H1 (cell line): ENCODE results near the gene MAP9. TPM values are rescaled to one million over a fixed set of nuclear protein-coding genes. Genes with fewer than 3 reads are reported as not detected.

Source experiments
- CTCF ChIA-PET: fragments of 300-600 bp; sonication (Branson Sonifier 250); formaldehyde crosslinking; loops from one replicate; lab custom pipeline; 2021; ENCODE audit not compliant: partially characterized antibody; lab: Charles Lee
- POLR2A ChIA-PET: fragments of 300-600 bp; sonication (Branson Sonifier 250); formaldehyde crosslinking; loops from one replicate; lab custom pipeline; 2021; ENCODE audit warnings: inconsistent platforms; ENCODE audit not compliant: partially characterized antibody; lab: Charles Lee
- DNase-seq, 2 experiments: peaks; one replicate each; pipeline versions ENCODE4 v3.0.0 to v3.0.0-alpha.2; 2010 to 2022; ENCODE audit warnings: low spot score in 2 of 2, low read depth in 1 of 2, mixed read lengths in 1 of 2
- FAIRE-seq: peaks from 2 replicates; lab custom pipeline; 2011; peaks lifted over from hg19 to GRCh38; lab: Jason Lieb, UNC
- H2AFZ ChIP-seq: 2 replicates; pipeline ENCODE4 v1.8.1; 2012; ENCODE audit warnings: low read length, inconsistent platforms
- H2AK5ac ChIP-seq: 2 replicates; pipeline ENCODE4 v1.6.1; 2013; ENCODE audit warnings: low read depth, low read length
- H2BK120ac ChIP-seq: replicated peaks from 2 replicates; pipeline ENCODE3; 2013; ENCODE audit warnings: low read depth, low read length, inconsistent platforms
- H2BK12ac ChIP-seq: 2 replicates; pipeline ENCODE4 v1.6.1; 2013; ENCODE audit warnings: low read depth, low read length
- H2BK15ac ChIP-seq: 2 replicates; pipeline ENCODE4 v1.6.1; 2013; ENCODE audit warnings: low read length
- H2BK20ac ChIP-seq: 2 replicates; pipeline ENCODE4 v1.6.1; 2013; ENCODE audit warnings: low read length
- H2BK5ac ChIP-seq: 2 replicates; pipeline ENCODE4 v1.6.1; 2013; ENCODE audit warnings: low read depth, low read length
- H3K14ac ChIP-seq: 2 replicates; pipeline ENCODE4 v1.6.1; 2013; ENCODE audit warnings: inconsistent platforms; ENCODE audit not compliant: insufficient read length
- H3K18ac ChIP-seq: 2 replicates; pipeline ENCODE4 v1.6.1; 2013; ENCODE audit warnings: low read length; ENCODE audit errors: extremely low read depth
- H3K23ac ChIP-seq: 2 replicates; pipeline ENCODE4 v1.6.1; 2013; ENCODE audit warnings: inconsistent platforms; ENCODE audit not compliant: insufficient read length
- H3K23me2 ChIP-seq: 2 replicates; pipeline ENCODE4 v1.6.1; 2013; ENCODE audit warnings: low read depth, low read length
- H3K27ac ChIP-seq: 2 replicates; pipeline ENCODE4 v1.6.1; 2011; ENCODE audit warnings: low read depth, low read length, inconsistent platforms
- H3K27me3 ChIP-seq, 4 experiments: replicated peaks in 1 of 4; 1 replicate in 1 of 4; 2 replicates in 3 of 4; pipeline versions ENCODE4 v1.6.1 to v1.8.1; 2011 to 2013; ENCODE audit warnings: low read length in 3 of 4, mild to moderate bottlenecking in 3 of 4, inconsistent platforms in 2 of 4, mixed read lengths in 2 of 4, moderate library complexity in 1 of 4; ENCODE audit not compliant: control insufficient read depth in 3 of 4, insufficient read depth in 3 of 4; ENCODE audit errors: extremely low read depth in 1 of 4
- H3K36me3 ChIP-seq, 4 experiments: 2 replicates each; pipeline versions ENCODE4 v1.6.1 to v1.8.1; 2011 to 2013; ENCODE audit warnings: mild to moderate bottlenecking in 4 of 4, low read length in 3 of 4, moderate library complexity in 2 of 4, control low read depth in 1 of 4, inconsistent platforms in 1 of 4; ENCODE audit not compliant: insufficient read depth in 4 of 4, control insufficient read depth in 2 of 4
- H3K4ac ChIP-seq: replicated peaks from 2 replicates; pipeline ENCODE3; 2013; ENCODE audit warnings: low read length, low read depth, mixed read lengths, inconsistent platforms; ENCODE audit not compliant: insufficient read length
- H3K4me1 ChIP-seq, 4 experiments: replicated peaks in 1 of 4; 1 replicate in 1 of 4; 2 replicates in 3 of 4; pipeline versions ENCODE4 v1.6.1 to v1.8.1; 2011 to 2013; ENCODE audit warnings: low read length in 3 of 4, inconsistent platforms in 2 of 4, mixed read lengths in 1 of 4; ENCODE audit not compliant: insufficient read depth in 4 of 4, control insufficient read depth in 3 of 4
- H3K4me2 ChIP-seq, 2 experiments: 2 replicates each; pipeline versions ENCODE4 v1.6.1 to v1.8.1; 2011 to 2013; ENCODE audit warnings: low read depth in 2 of 2, low read length in 2 of 2, control low read depth in 1 of 2, inconsistent platforms in 1 of 2, mild to moderate bottlenecking in 1 of 2; ENCODE audit not compliant: insufficient read depth in 1 of 2
- H3K4me3 ChIP-seq, 4 experiments: fragments of 200-600, 300-600 bp in 1 of 4; sonication (generic), shearing (Covaris generic), sonication (Bioruptor Twin) in 1 of 4; 2 replicates each; pipeline versions ENCODE4 v1.5.1 to v1.8.1; 2011 to 2016; ENCODE audit warnings: low read length in 4 of 4, low read depth in 3 of 4, control low read depth in 2 of 4, inconsistent platforms in 2 of 4, mild to moderate bottlenecking in 2 of 4, mixed read lengths in 1 of 4, moderate library complexity in 1 of 4; ENCODE audit not compliant: insufficient read depth in 2 of 4; ENCODE audit errors: extremely low read depth in 1 of 4
- H3K56ac ChIP-seq: replicated peaks from 2 replicates; pipeline ENCODE3; 2013; ENCODE audit warnings: low read depth, mild to moderate bottlenecking, mixed read lengths, low read length, inconsistent platforms; ENCODE audit not compliant: insufficient read length
- H3K79me1 ChIP-seq: 2 replicates; pipeline ENCODE4 v1.6.1; 2013; ENCODE audit warnings: low read depth, low read length, control low read depth
- H3K79me2 ChIP-seq, 2 experiments: 2 replicates each; pipeline versions ENCODE4 v1.6.1 to v1.8.1; 2012 to 2013; ENCODE audit warnings: low read length in 2 of 2, mild to moderate bottlenecking in 2 of 2, inconsistent platforms in 1 of 2; ENCODE audit not compliant: insufficient read depth in 2 of 2, control insufficient read depth in 1 of 2
- H3K9ac ChIP-seq, 4 experiments: replicated peaks in 1 of 4; 1 replicate in 1 of 4; 2 replicates in 3 of 4; pipeline versions ENCODE4 v1.6.1 to v1.8.1; 2011 to 2013; ENCODE audit warnings: low read depth in 3 of 4, low read length in 3 of 4, control low read depth in 2 of 4, mild to moderate bottlenecking in 2 of 4, moderate library complexity in 2 of 4, inconsistent platforms in 1 of 4; ENCODE audit errors: extremely low read depth in 1 of 4
- H3K9me3 ChIP-seq, 2 experiments: 2 replicates each; pipeline versions ENCODE4 v1.6.1 to v1.8.1; 2012 to 2013; ENCODE audit warnings: mild to moderate bottlenecking in 2 of 2, moderate library complexity in 2 of 2, control low read depth in 1 of 2, inconsistent platforms in 1 of 2, low read depth in 1 of 2, low read length in 1 of 2, mixed read lengths in 1 of 2; ENCODE audit not compliant: insufficient read depth in 2 of 2
- H4K20me1 ChIP-seq, 2 experiments: replicated peaks in 1 of 2; 2 replicates each; pipeline versions ENCODE3 to v1.8.1; 2011 to 2013; ENCODE audit warnings: inconsistent platforms in 2 of 2, low read length in 2 of 2, mild to moderate bottlenecking in 1 of 2; ENCODE audit not compliant: insufficient read depth in 2 of 2, control insufficient read depth in 1 of 2
- H4K5ac ChIP-seq: 2 replicates; pipeline ENCODE4 v1.6.1; 2013; ENCODE audit warnings: low read length, low read depth, mixed read lengths, inconsistent platforms; ENCODE audit not compliant: insufficient read length
- H4K8ac ChIP-seq: 2 replicates; pipeline ENCODE4 v1.8.0; 2013; ENCODE audit warnings: mild to moderate bottlenecking, moderate library complexity, low read length, inconsistent platforms; ENCODE audit not compliant: insufficient read depth; ENCODE audit errors: extremely low read depth
- H4K91ac ChIP-seq: replicated peaks from 2 replicates; pipeline ENCODE3; 2013; ENCODE audit warnings: low read length, mixed read lengths, inconsistent platforms; ENCODE audit not compliant: insufficient read length
- ATF3 ChIP-seq: IDR thresholded peaks from 2 replicates; pipeline ENCODE4 v1.6.1; 2011; ENCODE audit warnings: low read depth, mild to moderate bottlenecking, low read length; ENCODE audit not compliant: insufficient read depth
- BACH1 ChIP-seq: IDR thresholded peaks from 2 replicates; pipeline ENCODE4 v1.6.1; 2012; ENCODE audit warnings: low read length, improper control_type of control experiment
- CBX5 ChIP-seq: fragments of 300-800, 300-1000 bp; sonication (generic); IDR thresholded peaks from 2 replicates; pipeline ENCODE4 v1.7.1; 2016; ENCODE audit warnings: antibody characterized with exemption, low read length, low read depth
- CTBP2 ChIP-seq: IDR thresholded peaks from 2 replicates; pipeline ENCODE4 v1.7.0; 2011; ENCODE audit warnings: borderline replicate concordance, mild to moderate bottlenecking, moderate library complexity, mixed read lengths, low read length; ENCODE audit not compliant: insufficient read depth, insufficient read length
- EGR1 ChIP-seq: IDR thresholded peaks from 2 replicates; pipeline ENCODE4 v1.6.1; 2011; ENCODE audit warnings: low read depth, low read length, borderline replicate concordance
- KDM4A ChIP-seq: IDR thresholded peaks from one replicate; pipeline ENCODE4 v1.7.1; 2012; ENCODE audit warnings: low read depth, mild to moderate bottlenecking, moderate library complexity, low read length, inconsistent platforms; ENCODE audit not compliant: severe bottlenecking
- KDM5A ChIP-seq: fragments of 200-600 bp; IDR thresholded peaks from 2 replicates; pipeline ENCODE4 v1.7.1; 2012; ENCODE audit warnings: mild to moderate bottlenecking, low read length, inconsistent platforms, mixed read lengths
- MAFK ChIP-seq: IDR thresholded peaks from 2 replicates; pipeline ENCODE4 v1.6.1; 2012; ENCODE audit warnings: low read depth, mild to moderate bottlenecking, improper control_type of control experiment, low read length
- MAX ChIP-seq: IDR thresholded peaks from 2 replicates; pipeline ENCODE4 v1.6.1; 2012; ENCODE audit warnings: inconsistent platforms
- NRF1 ChIP-seq: IDR thresholded peaks from 2 replicates; pipeline ENCODE4 v1.6.1; 2011; ENCODE audit warnings: mild to moderate bottlenecking, low read depth, low read length, improper control_type of control experiment
- POLR2A ChIP-seq, 2 experiments: IDR thresholded peaks; 1 replicate in 1 of 2; 2 replicates in 1 of 2; pipeline ENCODE4 v1.6.1; 2011; ENCODE audit warnings: low read depth in 2 of 2, low read length in 2 of 2, mild to moderate bottlenecking in 2 of 2; ENCODE audit errors: control extremely low read depth in 1 of 2
- RBBP5 ChIP-seq: IDR thresholded peaks from 2 replicates; pipeline ENCODE4 v1.7.1; 2012; ENCODE audit warnings: low read depth, mild to moderate bottlenecking, inconsistent platforms, low read length, moderate library complexity, borderline replicate concordance
- TCF12 ChIP-seq: IDR thresholded peaks from 2 replicates; pipeline ENCODE4 v1.6.1; 2011; ENCODE audit warnings: low read depth, mild to moderate bottlenecking, low read length
- WGBS, 2 experiments: shearing (Covaris generic) in 1 of 2; methylation state at CpG; one replicate each; pipeline versions ENCODE4 v1.1.6 to v1.1.7; 2013 to 2015; ENCODE audit warnings: low lambda C conversion rate in 2 of 2, mixed read lengths in 2 of 2, inconsistent platforms in 1 of 2, low coverage in 1 of 2, missing lambda C conversion rate in 1 of 2; ENCODE audit not compliant: insufficient replicate concordance in 2 of 2, insufficient coverage in 1 of 2, insufficient read length in 1 of 2; ENCODE audit errors: extremely low coverage in 1 of 2, missing lambda C conversion rate in 1 of 2; 5-methylcytosine and 5-hydroxymethylcytosine counted together
- polyA plus RNA-seq, 7 experiments: library from polyadenylated mRNA; depleted of rRNA in 3 of 7; stranded (reverse) in 5 of 7; unstranded in 2 of 7; fragments of >200 nt in 5 of 7; fragments of 200-250 nt in 2 of 7; gene quantifications; 1 replicate in 5 of 7; 2 replicates in 1 of 7; 4 replicates in 1 of 7; pipeline versions ENCODE4 v1.2.1 to v1.2.3, GENCODE V29; 2011 to 2013; ENCODE audit warnings: missing spikeins in 2 of 7, mixed read lengths in 2 of 7
- total RNA-seq: library from RNA; stranded (reverse); fragmentation: NEBNext Ultra II Directional; extraction: Animal tissue kit (Norgen Biotek cat#: 25700); gene quantifications from 2 replicates; pipeline ENCODE4 v1.2.1, GENCODE V29; 2021

Gene MAP9
- total and polyA plus RNA-seq, 2 of the 8 experiments (the other 6 are each of a cell fraction or from before 2014, with no cell fraction given) = 2.1 to 18.9 TPM

- Histone ChIP-seq H3K56ac (no peak overlapping the region), H3K79me2 (no peaks in the 10 kb centered on the region), H3K9me3 (no peaks in the 10 kb centered on the region), H2BK5ac (no peak overlapping the region), H3K4me2 (no peak overlapping the region), H2AFZ (no peak overlapping the region), H2BK20ac (no peak overlapping the region), H2BK15ac (no peak overlapping the region), H3K27ac (no peak overlapping the region), H2BK12ac (no peak overlapping the region), H3K9ac (no peak overlapping the region), H3K36me3 (no peaks in the 10 kb centered on the region), H3K23me2 (no peaks in the 10 kb centered on the region), H3K4me3 (no peak overlapping the region), H3K4ac (no peak overlapping the region), H4K5ac (no peak overlapping the region), H2BK120ac (no peak overlapping the region), H4K8ac (no peak overlapping the region), H4K91ac (no peak overlapping the region), H3K4me1 (no peaks in the 10 kb centered on the region), H3K18ac (no peak overlapping the region), H4K20me1 (no peaks in the 10 kb centered on the region), H2AK5ac (no peak overlapping the region), H3K23ac (no peak overlapping the region), H3K14ac (no peak overlapping the region), H3K79me1 (no peaks in the 10 kb centered on the region), H3K27me3 (0 out of 7 replicates have a peak, but pooled peaks cover 0 to 4% (median 0%) of the 10 kb centered on the region in 4 experiments)
- 72% methylated on average over 7 of the region's 7 CpGs; no CpG with 5 or more reads in 1 of the 2 experiments for WGBS, 2 experiments
- no peak for DNase-seq
- FAIRE-seq = no peak
- ChIA-PET CTCF (interaction anchor here (2.5 kb wide), 1 partner anchor 387 kb away, joined by 13 read pairs; no protein-coding TSS in a partner anchor), POLR2A (interaction anchor here (1.2 kb wide), 1 partner anchor 173 kb away, joined by 3 read pairs; no protein-coding TSS in a partner anchor)
- TF ChIP-seq EGR1 = no peak
- TF ChIP-seq MAFK = no peak
- TF ChIP-seq CTBP2 = no peak
- no peak for TF ChIP-seq NRF1
- TF ChIP-seq MAX = no peak
- TF ChIP-seq POLR2A (IDR thresholded peaks at IDR 0.05; ENCODE audit: control extremely low read depth in 1 of 2, low read depth in 2 of 2, low read length in 2 of 2) = no peak
- TF ChIP-seq BACH1 = no peak
- no peak for TF ChIP-seq RBBP5
- no peak for TF ChIP-seq CBX5
- TF ChIP-seq ATF3 = no peak
- no peak for TF ChIP-seq KDM5A
- TF ChIP-seq KDM4A = no peak
- TF ChIP-seq TCF12 = no peak
Measured at GRCh38 chr4:155399974-155400697, 23.4 kb upstream of the MAP9 start.
